ENCODE data around the gene KCTD13. TPM values are rescaled to one million over a fixed set of nuclear protein-coding genes. Genes with fewer than 3 reads are reported as not detected.

Gene KCTD13
- total RNA-seq, 2 donors from 2014 or later = 17.7 to 28.8 TPM

- no peaks in the 10 kb centered on the region for H3K27me3 ChIP-seq
- H3K4me3 ChIP-seq = peak overlapping the region; percentile 89
- peak overlapping the region; percentile 86 for H3K27ac ChIP-seq
- H3K36me3 ChIP-seq = no peaks in the 10 kb centered on the region
- H3K4me1 ChIP-seq = peaks cover 8% of the 10 kb centered on the region
- DNase-seq = no peak
- TF ChIP-seq CTCF (IDR thresholded peaks at IDR 0.05) = no peak
- peak overlapping the region in 1 of 2 donors; percentile 84 for H3K9ac ChIP-seq (ENCODE audit: low read depth in 2 of 2, low read length in 2 of 2)
- no peaks in the 10 kb centered on the region for H3K9me3 ChIP-seq
- intact Hi-C loops (cut with DNase I) = loop anchor here (5.0 kb wide), 2 partner anchors 144 to 159 kb away; partner anchors contain the start of gene C16orf92
Observed at GRCh38 chr16:29863669-29863984, 62.4 kb downstream of the KCTD13 start.

GRCh38 chr16:29862884-29863668 lies 63.0 kb downstream of the KCTD13 start, which contains the start of gene CDIPT:
Gene CDIPT (minus strand): TSS chr16:29863226. CDS start chr16:29862857, 369 bp downstream.
- Histone ChIP-seq H3K4me1 (peaks cover 8% of the 10 kb centered on the region), H3K27ac (peak within 1 kb of the TSS; percentile 86), H3K9ac (ENCODE audit: low read depth in 2 of 2, low read length in 2 of 2) (peak within 1 kb of the TSS; percentile 84 to 86), H3K36me3 (no peaks in the 10 kb centered on the region), H3K4me3 (peak within 1 kb of the TSS; percentile 89), H3K27me3 (no peaks in the 10 kb centered on the region), H3K9me3 (no peaks in the 10 kb centered on the region)
- intact Hi-C loops (cut with DNase I) = loop anchor here (5.0 kb wide), 2 partner anchors 144 to 159 kb away; partner anchors contain the start of gene C16orf92
- peak; percentile 37 for TF ChIP-seq CTCF (IDR thresholded peaks at IDR 0.05)
- DNase-seq = peak; percentile 95

DNA sequence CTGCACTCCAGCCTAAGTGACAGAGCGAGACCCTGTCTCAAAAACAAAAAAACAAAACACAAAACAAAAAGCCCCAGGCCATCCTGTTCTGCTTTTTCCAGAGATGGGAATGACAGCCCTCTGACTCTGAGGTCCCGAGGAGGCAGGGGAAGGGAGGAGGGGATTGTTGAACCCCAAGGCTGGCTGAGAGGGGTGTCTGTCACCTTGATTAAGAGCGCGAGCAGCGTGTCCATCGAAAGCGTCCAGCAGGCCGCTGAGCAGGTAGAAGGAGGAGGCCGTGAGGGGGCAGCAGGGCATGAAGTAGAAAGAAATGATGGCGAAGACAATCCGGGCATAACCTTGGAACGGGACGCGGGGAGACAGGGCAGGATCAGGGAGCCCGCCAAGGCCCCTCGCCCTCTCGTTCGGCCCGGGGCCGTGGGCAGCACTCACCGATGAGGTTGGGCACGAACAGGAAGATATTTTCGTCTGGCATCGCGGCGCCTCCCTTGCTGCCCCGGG lies 63.6 kb downstream of the KCTD13 start:
- Histone ChIP-seq H3K4me1 (peaks cover 8% of the 10 kb centered on the region), H3K27ac (peak overlapping the region; percentile 86), H3K4me3 (peak overlapping the region; percentile 89), H3K9ac (ENCODE audit: low read depth in 2 of 2, low read length in 2 of 2) (peak overlapping the region; percentile 84 to 86), H3K9me3 (no peaks in the 10 kb centered on the region), H3K36me3 (no peaks in the 10 kb centered on the region), H3K27me3 (no peaks in the 10 kb centered on the region)
- intact Hi-C loops (cut with DNase I) = loop anchor here (5.0 kb wide), 2 partner anchors 145 to 160 kb away; partner anchors contain the start of gene C16orf92
- DNase-seq = peak; percentile 39
- no peak for TF ChIP-seq CTCF (IDR thresholded peaks at IDR 0.05)

DNA sequence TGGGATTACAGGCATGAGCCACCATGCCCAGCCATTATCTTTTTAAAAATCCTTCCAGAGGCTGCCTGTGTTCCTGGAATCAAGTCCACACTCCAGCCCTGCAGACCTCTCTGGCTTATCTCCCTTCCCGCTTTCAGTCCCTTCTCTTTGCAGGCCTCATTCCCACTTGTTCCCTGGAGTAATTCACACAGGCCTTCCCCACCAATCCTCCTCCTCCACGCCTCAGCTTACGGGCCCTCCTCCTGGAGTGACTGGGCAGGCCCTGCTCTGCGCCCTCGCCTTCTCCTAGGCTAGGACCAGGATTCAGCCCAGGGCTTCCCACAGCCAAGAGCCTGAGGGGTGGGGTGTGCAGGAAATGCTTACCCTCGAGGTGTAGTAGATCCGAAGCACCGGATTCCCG lies 65.8 kb downstream of the KCTD13 start:
- H3K27ac ChIP-seq = no peak overlapping the region
- H3K4me3 ChIP-seq = no peak overlapping the region
- TF ChIP-seq CTCF (IDR thresholded peaks at IDR 0.05) = no peak
- intact Hi-C loops (cut with DNase I) = loop anchor here (5.0 kb wide), 2 partner anchors 147 to 162 kb away; partner anchors contain the start of gene C16orf92
- H3K9ac ChIP-seq (ENCODE audit: low read depth in 2 of 2, low read length in 2 of 2) = no peak overlapping the region
- H3K9me3 ChIP-seq = no peaks in the 10 kb centered on the region
- H3K4me1 ChIP-seq = peaks cover 8% of the 10 kb centered on the region
- no peaks in the 10 kb centered on the region for H3K36me3 ChIP-seq
- no peaks in the 10 kb centered on the region for H3K27me3 ChIP-seq
- no peak for DNase-seq

- Histone ChIP-seq H3K4me3 (no peak overlapping the region), H3K27ac (no peak overlapping the region), H3K36me3 (no peaks in the 10 kb centered on the region), H3K4me1 (peaks cover 8% of the 10 kb centered on the region), H3K9ac (ENCODE audit: low read depth in 2 of 2, low read length in 2 of 2) (no peak overlapping the region), H3K27me3 (no peaks in the 10 kb centered on the region), H3K9me3 (no peaks in the 10 kb centered on the region)
- no peak for DNase-seq
- TF ChIP-seq CTCF (IDR thresholded peaks at IDR 0.05) = no peak
- intact Hi-C loops (cut with DNase I) = loop anchor here (10.0 kb wide), 1 partner anchor 164 kb away; no protein-coding TSS in a partner anchor
Observed at GRCh38 chr16:29858974-29859373, 67.1 kb downstream of the KCTD13 start.

Measured in colonic mucosa (tissue), 4 donors.